Gastroesophageal sphincter (tissue), 3 donors: ENCODE measurements around the gene EPB41L4A.

Experiments
- EP300 ChIP-seq: sonication (generic); formaldehyde crosslinking; IDR thresholded peaks from one replicate; pipeline ENCODE4 v1.6.1; 2017; ENCODE audit warnings: antibody characterized with exemption, mild to moderate bottlenecking
- POLR2A ChIP-seq, 2 donors: fragments of 450-650 bp; IDR thresholded peaks; one replicate each; pipeline ENCODE4 v1.6.1; 2017; ENCODE audit warnings: antibody characterized with exemption in 2 of 2, mild to moderate bottlenecking in 2 of 2, moderate library complexity in 1 of 2
- POLR2AphosphoS5 ChIP-seq: sonication (generic); formaldehyde crosslinking; IDR thresholded peaks from one replicate; pipeline ENCODE4 v1.6.1; 2017; ENCODE audit warnings: antibody characterized with exemption
- TF ChIP-seq, protein P1 (sequence below), 4 experiments: fragments of 200-600 bp in 2 of 4; fragments of 450-650 bp in 2 of 4; sonication (generic) in 1 of 4; IDR thresholded peaks; one replicate each; pipeline ENCODE4 v1.5.1; 2017 to 2019; ENCODE audit warnings: antibody characterized with exemption in 4 of 4, mild to moderate bottlenecking in 2 of 4, moderate library complexity in 2 of 4

DNA sequence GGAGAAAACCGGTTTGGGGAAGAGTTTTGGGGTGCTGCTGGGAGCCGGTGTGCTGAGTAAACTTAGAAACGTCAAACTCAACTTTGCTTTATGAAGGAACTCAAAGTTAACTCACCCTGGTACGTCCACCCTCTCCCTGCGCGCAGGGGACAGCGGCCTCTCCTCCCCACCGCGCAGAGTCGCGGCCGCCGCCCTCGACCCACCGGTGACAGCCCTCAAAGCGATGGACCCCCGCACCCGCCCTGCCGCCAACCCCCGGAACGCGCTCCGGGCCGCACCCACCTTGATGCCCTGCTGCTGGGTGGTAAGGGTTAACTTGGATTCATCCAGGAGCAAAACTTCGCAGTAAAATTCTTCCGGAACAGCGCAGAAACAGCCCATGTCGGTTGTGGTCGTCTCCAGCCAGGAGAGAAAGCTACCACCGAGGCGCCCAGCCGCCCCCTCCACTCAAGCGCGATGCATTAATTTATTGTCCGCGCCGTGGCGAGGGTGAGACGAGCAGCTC lies 366 bp downstream of the EPB41L4A start:
- TF ChIP-seq POLR2AphosphoS5 (no peak), POLR2A (IDR thresholded peaks at IDR 0.05) (no peak), EP300 (no peak)
- TF ChIP-seq, protein P1, sequence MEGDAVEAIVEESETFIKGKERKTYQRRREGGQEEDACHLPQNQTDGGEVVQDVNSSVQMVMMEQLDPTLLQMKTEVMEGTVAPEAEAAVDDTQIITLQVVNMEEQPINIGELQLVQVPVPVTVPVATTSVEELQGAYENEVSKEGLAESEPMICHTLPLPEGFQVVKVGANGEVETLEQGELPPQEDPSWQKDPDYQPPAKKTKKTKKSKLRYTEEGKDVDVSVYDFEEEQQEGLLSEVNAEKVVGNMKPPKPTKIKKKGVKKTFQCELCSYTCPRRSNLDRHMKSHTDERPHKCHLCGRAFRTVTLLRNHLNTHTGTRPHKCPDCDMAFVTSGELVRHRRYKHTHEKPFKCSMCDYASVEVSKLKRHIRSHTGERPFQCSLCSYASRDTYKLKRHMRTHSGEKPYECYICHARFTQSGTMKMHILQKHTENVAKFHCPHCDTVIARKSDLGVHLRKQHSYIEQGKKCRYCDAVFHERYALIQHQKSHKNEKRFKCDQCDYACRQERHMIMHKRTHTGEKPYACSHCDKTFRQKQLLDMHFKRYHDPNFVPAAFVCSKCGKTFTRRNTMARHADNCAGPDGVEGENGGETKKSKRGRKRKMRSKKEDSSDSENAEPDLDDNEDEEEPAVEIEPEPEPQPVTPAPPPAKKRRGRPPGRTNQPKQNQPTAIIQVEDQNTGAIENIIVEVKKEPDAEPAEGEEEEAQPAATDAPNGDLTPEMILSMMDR (IDR thresholded peaks at IDR 0.05) = no peak
